ENCODE measurements around the gene TTC14.

Gene TTC14

DNA sequence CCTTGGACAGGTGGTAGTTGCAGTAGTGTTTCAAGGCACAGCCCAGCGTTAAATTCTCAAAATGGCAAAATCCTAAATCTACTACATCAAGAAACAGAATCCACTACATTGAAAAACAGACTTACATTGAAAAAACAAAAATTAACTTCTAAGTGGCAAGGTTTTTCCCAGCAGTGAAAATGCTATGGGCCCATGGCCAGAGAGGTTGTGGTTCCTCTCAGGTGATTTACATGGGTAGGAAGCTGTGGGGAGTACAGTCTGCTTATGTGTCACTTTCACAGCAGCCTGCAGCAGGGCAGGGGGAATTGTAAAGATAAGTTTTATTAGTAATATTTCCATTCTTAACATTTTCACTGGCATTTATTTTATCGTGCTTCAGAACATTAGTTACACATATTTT, 24.9 kb downstream of the TTC14 start:
- TF ChIP-seq POU2F2 (IDR thresholded peaks at IDR 0.05; ENCODE audit: low read depth, low read length), result 0 out of 2 replicates have a peak, but pooled peaks have one; percentile 23
- TF ChIP-seq TAF1 (IDR thresholded peaks at IDR 0.05; ENCODE audit: low read depth, low read length), result no peak
- peak; percentile 55 for TF ChIP-seq SPI1 (IDR thresholded peaks at IDR 0.05; ENCODE audit: low read depth, low read length)
- FAIRE-seq (peak; percentile 67), DNase-seq (ENCODE audit: insufficient read length, low spot score) (no peak)

DNA sequence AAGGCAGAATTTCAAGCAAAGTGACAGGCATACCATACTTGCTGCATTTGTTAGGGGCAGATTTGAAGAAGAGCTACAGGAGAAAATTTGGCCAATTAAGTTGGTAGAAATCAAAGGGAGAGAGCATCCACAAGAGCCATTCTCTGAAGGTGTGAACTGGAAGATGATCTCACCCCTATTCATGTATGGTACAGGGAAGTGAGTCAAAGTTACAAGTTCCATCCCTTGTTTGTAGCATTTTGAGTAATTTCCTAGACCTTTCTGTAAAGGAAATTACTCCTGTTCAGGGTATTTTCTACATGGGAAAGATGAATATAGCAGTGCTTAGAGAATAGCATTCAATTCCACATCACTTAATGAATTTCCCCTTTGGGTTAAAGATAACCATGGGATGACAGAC, 28.4 kb downstream of the TTC14 start:
- TF ChIP-seq TAF1 (IDR thresholded peaks at IDR 0.05; ENCODE audit: low read depth, low read length) (no peak), SPI1 (IDR thresholded peaks at IDR 0.05; ENCODE audit: low read depth, low read length) (peak; percentile 16; the same call in 1 of the 2 replicates)
- no peak for DNase-seq (ENCODE audit: insufficient read length, low spot score)
- FAIRE-seq, result no peak

- FAIRE-seq (no peak), DNase-seq (ENCODE audit: insufficient read length, low spot score) (no peak)
- TF ChIP-seq SPI1 (IDR thresholded peaks at IDR 0.05; ENCODE audit: low read depth, low read length) (no peak), POU2F2 (IDR thresholded peaks at IDR 0.05; ENCODE audit: low read depth, low read length) (no peak), TAF1 (IDR thresholded peaks at IDR 0.05; ENCODE audit: low read depth, low read length) (no peak), POLR2AphosphoS5 (IDR thresholded peaks at IDR 0.05; ENCODE audit: low read depth, low read length) (no peak), PAX5 (IDR thresholded peaks at IDR 0.05; ENCODE audit: insufficient read depth, low read length, severe bottlenecking) (no peak), POLR2A (IDR thresholded peaks at IDR 0.05; ENCODE audit: low read depth, low read length) (no peak)
These were observed 29.4 kb downstream of the TTC14 start for GRCh38 chr3:180631317-180631716.

GRCh38 chr3:180633722-180634121, 31.8 kb downstream of the TTC14 start:
- DNase-seq (ENCODE audit: insufficient read length, low spot score), result no peak
- FAIRE-seq, result no peak
- TF ChIP-seq SPI1 (IDR thresholded peaks at IDR 0.05; ENCODE audit: low read depth, low read length) (no peak), PAX5 (IDR thresholded peaks at IDR 0.05; ENCODE audit: insufficient read depth, low read length, severe bottlenecking) (no peak), TAF1 (IDR thresholded peaks at IDR 0.05; ENCODE audit: low read depth, low read length) (no peak), POLR2A (IDR thresholded peaks at IDR 0.05; ENCODE audit: low read depth, low read length) (no peak), POU2F2 (IDR thresholded peaks at IDR 0.05; ENCODE audit: low read depth, low read length) (no peak), POLR2AphosphoS5 (IDR thresholded peaks at IDR 0.05; ENCODE audit: low read depth, low read length) (no peak)

DNA sequence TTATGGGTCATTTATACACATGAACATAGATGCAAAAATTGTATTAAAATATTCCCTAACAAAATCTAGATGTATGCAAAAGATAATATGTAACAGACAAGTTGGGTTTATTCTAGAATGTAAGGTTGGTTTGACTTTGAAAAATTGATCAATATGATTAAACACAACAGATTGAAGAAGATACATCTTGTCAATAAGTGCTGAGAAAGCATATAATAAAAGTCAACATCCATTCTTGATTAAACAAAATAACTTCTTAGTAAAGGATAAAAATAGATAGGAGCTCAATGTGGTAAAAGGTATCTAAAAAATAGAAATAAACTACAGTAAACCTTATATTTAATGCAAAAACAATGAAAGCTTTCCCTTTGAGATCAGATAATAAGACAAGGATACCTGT, 39.0 kb downstream of the TTC14 start:
- no peak for DNase-seq (ENCODE audit: insufficient read length, low spot score)
- TF ChIP-seq SPI1 (IDR thresholded peaks at IDR 0.05; ENCODE audit: low read depth, low read length), result no peak
- no peak for TF ChIP-seq PAX5 (IDR thresholded peaks at IDR 0.05; ENCODE audit: insufficient read depth, low read length, severe bottlenecking)
- TF ChIP-seq TAF1 (IDR thresholded peaks at IDR 0.05; ENCODE audit: low read depth, low read length), result no peak
- TF ChIP-seq POLR2AphosphoS5 (IDR thresholded peaks at IDR 0.05; ENCODE audit: low read depth, low read length), result no peak
- no peak for FAIRE-seq

- TF ChIP-seq POU2F2 (IDR thresholded peaks at IDR 0.05; ENCODE audit: low read depth, low read length), result no peak
- TF ChIP-seq POLR2A (IDR thresholded peaks at IDR 0.05; ENCODE audit: low read depth, low read length), result no peak
- TF ChIP-seq POLR2AphosphoS5 (IDR thresholded peaks at IDR 0.05; ENCODE audit: low read depth, low read length), result no peak
- TF ChIP-seq TAF1 (IDR thresholded peaks at IDR 0.05; ENCODE audit: low read depth, low read length), result no peak
- TF ChIP-seq SPI1 (IDR thresholded peaks at IDR 0.05; ENCODE audit: low read depth, low read length), result no peak
- TF ChIP-seq PAX5 (IDR thresholded peaks at IDR 0.05; ENCODE audit: insufficient read depth, low read length, severe bottlenecking), result no peak
These were observed 44.3 kb downstream of the TTC14 start for GRCh38 chr3:180646187-180646790.

DNA sequence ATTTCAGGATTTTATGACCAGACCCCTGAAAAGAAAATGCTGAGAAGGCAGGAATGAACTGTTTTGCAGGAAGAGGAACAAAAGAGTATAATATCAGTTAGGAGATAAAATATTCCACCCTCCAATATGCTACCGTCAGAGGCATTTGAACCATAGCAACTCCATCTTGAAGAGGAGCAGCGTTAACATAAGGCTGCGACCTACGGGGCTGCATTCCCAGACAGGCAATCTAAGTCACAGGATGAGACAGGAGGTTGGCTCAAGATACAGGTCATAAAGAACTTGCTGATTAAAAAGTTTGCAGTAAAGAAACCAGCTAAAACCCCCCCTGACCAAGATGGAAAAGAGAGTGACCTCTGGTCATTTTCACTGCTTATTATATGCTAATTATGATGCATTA, 54.4 kb downstream of the TTC14 start:
- TF ChIP-seq POLR2A (IDR thresholded peaks at IDR 0.05; ENCODE audit: low read depth, low read length) (no peak), PAX5 (IDR thresholded peaks at IDR 0.05; ENCODE audit: insufficient read depth, low read length, severe bottlenecking) (no peak), POU2F2 (IDR thresholded peaks at IDR 0.05; ENCODE audit: low read depth, low read length) (no peak), POLR2AphosphoS5 (IDR thresholded peaks at IDR 0.05; ENCODE audit: low read depth, low read length) (no peak), TAF1 (IDR thresholded peaks at IDR 0.05; ENCODE audit: low read depth, low read length) (no peak), SPI1 (IDR thresholded peaks at IDR 0.05; ENCODE audit: low read depth, low read length) (no peak)
- no peak for DNase-seq (ENCODE audit: insufficient read length, low spot score)
- no peak for FAIRE-seq

More at GRCh38 chr3:180646187-180646790, 44.3 kb downstream of the TTC14 start:
- DNase-seq (ENCODE audit: insufficient read length, low spot score) (no peak), FAIRE-seq (no peak)

DNA sequence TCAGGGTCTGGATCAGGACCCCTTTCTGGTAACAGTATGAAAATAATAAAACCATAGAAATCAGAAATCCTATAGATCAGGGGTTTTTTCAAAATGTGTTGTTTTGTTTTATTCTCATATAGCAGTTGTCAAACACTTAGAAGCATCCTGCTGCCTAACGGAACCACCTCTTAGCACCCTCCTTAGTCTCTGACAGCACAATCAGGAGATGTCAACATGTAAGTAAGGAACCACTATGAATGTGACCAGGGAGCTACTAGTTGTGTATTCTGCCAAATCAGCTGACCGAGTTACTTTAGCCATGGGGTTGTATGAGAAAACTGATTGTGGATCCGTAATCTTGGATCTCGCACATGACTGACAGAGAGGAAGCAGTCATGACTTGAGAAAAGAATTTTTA, 55.1 kb downstream of the TTC14 start:
- DNase-seq (ENCODE audit: insufficient read length, low spot score) (no peak), FAIRE-seq (no peak)

More for the DNA sequence above, 55.1 kb downstream of the TTC14 start:
- no peak for TF ChIP-seq PAX5 (IDR thresholded peaks at IDR 0.05; ENCODE audit: insufficient read depth, low read length, severe bottlenecking)
- no peak for TF ChIP-seq POLR2A (IDR thresholded peaks at IDR 0.05; ENCODE audit: low read depth, low read length)
- no peak for TF ChIP-seq POU2F2 (IDR thresholded peaks at IDR 0.05; ENCODE audit: low read depth, low read length)
- TF ChIP-seq TAF1 (IDR thresholded peaks at IDR 0.05; ENCODE audit: low read depth, low read length), result no peak
